GM12891 (cell line): Measurements from ENCODE around the gene CDK6.

Source experiments
- PAX5 ChIP-seq: IDR thresholded peaks from 2 replicates; pipeline ENCODE4 v1.6.1; 2011; ENCODE audit warnings: low read length, moderate library complexity, mild to moderate bottlenecking; ENCODE audit not compliant: insufficient read depth, severe bottlenecking
- POLR2A ChIP-seq: IDR thresholded peaks from 2 replicates; pipeline ENCODE4 v1.6.1; 2011; ENCODE audit warnings: low read depth, low read length, control low read depth
- POLR2AphosphoS5 ChIP-seq: IDR thresholded peaks from 2 replicates; pipeline ENCODE4 v1.6.1; 2011; ENCODE audit warnings: low read depth, low read length, control low read depth
- POU2F2 ChIP-seq: IDR thresholded peaks from 2 replicates; pipeline ENCODE4 v1.6.1; 2011; ENCODE audit warnings: low read depth, mild to moderate bottlenecking, control low read depth, low read length, moderate library complexity
- SPI1 ChIP-seq: IDR thresholded peaks from 2 replicates; pipeline ENCODE4 v1.6.1; 2011; ENCODE audit warnings: low read depth, low read length, control low read depth
- TAF1 ChIP-seq: IDR thresholded peaks from 2 replicates; pipeline ENCODE4 v1.6.1; 2011; ENCODE audit warnings: low read depth, low read length, control low read depth

DNA sequence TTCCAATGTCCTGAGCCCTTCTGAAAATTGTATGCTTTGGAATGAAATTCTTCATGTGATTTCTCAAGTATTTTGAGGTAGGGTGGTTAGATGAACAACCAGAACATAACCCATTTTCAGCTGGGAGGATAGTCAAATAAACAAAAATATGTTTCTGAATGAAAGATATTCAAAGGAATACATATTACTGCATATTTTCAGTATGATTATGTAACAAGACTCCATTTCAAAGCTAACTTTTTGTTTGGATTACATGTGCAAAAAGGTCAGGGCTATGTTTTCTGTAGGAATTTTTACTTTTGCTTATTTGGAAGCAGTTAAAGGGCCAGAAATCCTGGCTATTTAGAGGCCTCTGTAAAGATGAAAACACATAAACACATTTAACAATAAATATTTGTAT, 27.7 kb downstream of the CDK6 start:
- TF ChIP-seq POLR2A: no peak
- no peak for TF ChIP-seq POLR2AphosphoS5
- no peak for TF ChIP-seq SPI1
- TF ChIP-seq TAF1: no peak
- TF ChIP-seq POU2F2: no peak
- no peak for TF ChIP-seq PAX5
